Transverse colon (tissue), 4 donors: ENCODE measurements around the gene PLCB2. TPM values are rescaled to one million over a fixed set of nuclear protein-coding genes. Genes with fewer than 3 reads are reported as not detected.

ENCODE experiments used
- DNase-seq: peaks from one replicate; pipeline ENCODE4 v3.0.0-alpha.2; 2019
- H3K27ac ChIP-seq, 4 donors: fragments of 200-600 bp; sonication (generic); 2 replicates each; pipeline ENCODE4 v1.5.1; 2016 to 2018; ENCODE audit warnings: inconsistent platforms in 4 of 4
- H3K27me3 ChIP-seq: fragments of 200-600 bp; sonication (generic); 2 replicates; pipeline ENCODE4 v1.5.1; 2017; ENCODE audit warnings: inconsistent platforms
- H3K36me3 ChIP-seq, 4 donors: fragments of 200-600 bp; sonication (generic); 2 replicates each; pipeline ENCODE4 v1.5.1; 2017 to 2019; ENCODE audit warnings: inconsistent platforms in 4 of 4
- H3K4me1 ChIP-seq, 4 donors: fragments of 200-600 bp; sonication (generic); 2 replicates each; pipeline ENCODE4 v1.5.1; 2017 to 2020; ENCODE audit warnings: inconsistent platforms in 4 of 4
- H3K4me3 ChIP-seq, 4 donors: fragments of 200-600 bp; sonication (generic); 1 replicate in 1 of 4; 2 replicates in 3 of 4; pipeline versions ENCODE4 v1.5.1 to v1.6.1; 2017 to 2019; ENCODE audit warnings: inconsistent platforms in 4 of 4
- H3K9me3 ChIP-seq, 2 donors: fragments of 200-600 bp; sonication (generic); 2 replicates each; pipeline ENCODE4 v1.5.1; 2017 to 2019; ENCODE audit warnings: inconsistent platforms in 2 of 2
- EP300 ChIP-seq: sonication (generic); formaldehyde crosslinking; IDR thresholded peaks from one replicate; pipeline ENCODE4 v1.6.1; 2017; ENCODE audit warnings: antibody characterized with exemption, low read depth
- POLR2A ChIP-seq: fragments of 450-650 bp; IDR thresholded peaks from one replicate; pipeline ENCODE4 v1.6.1; 2016; ENCODE audit warnings: antibody characterized with exemption, mild to moderate bottlenecking, moderate library complexity
- POLR2AphosphoS5 ChIP-seq, 3 donors: sonication (generic); formaldehyde crosslinking; IDR thresholded peaks; one replicate each; pipeline ENCODE4 v1.6.1; 2016; ENCODE audit warnings: antibody characterized with exemption in 3 of 3
- WGBS, 2 donors: methylation state at CpG; one replicate each; pipeline ENCODE4 v1.1.5; 2018; ENCODE audit warnings: low coverage in 1 of 2; 5-methylcytosine and 5-hydroxymethylcytosine counted together
- in situ Hi-C, 4 donors: fragments of 200-750 bp; cut with MboI; loops; one replicate each; pipeline versions ENCODE4 v1.15.0 to v1.15.1; 2017; ENCODE audit warnings: low sequenced_read_pairs in 3 of 4, low pct_ligation_motif_present in 1 of 4, low pct_unique_long_range_greater_than_20kb in 1 of 4
- intact Hi-C: fragments of 100-400 bp; cut with DNase I; formaldehyde crosslinking; loops from one replicate; pipeline ENCODE4 v1.15.1; 2023; ENCODE audit warnings: low total_unique reads
- total RNA-seq, 4 donors: library from RNA; depleted of rRNA; stranded (reverse); fragments of >200 nt; gene quantifications; one replicate each; pipeline ENCODE4 v1.1.0, GENCODE V29; 2016
- TF ChIP-seq, protein P1 (sequence below), 5 experiments: fragments of 200-600 bp in 3 of 5; fragments of 450-650 bp in 2 of 5; sonication (generic) in 3 of 5; IDR thresholded peaks; 1 replicate in 2 of 5; 2 replicates in 3 of 5; pipeline ENCODE4 v1.5.1; 2016 to 2017; ENCODE audit warnings: antibody characterized with exemption in 5 of 5, inconsistent platforms in 3 of 5, mild to moderate bottlenecking in 2 of 5, moderate library complexity in 1 of 5

PLCB2 gene
- total RNA-seq, 4 donors from 2014 or later = 5.5 to 143 (median 12.0) TPM

DNA sequence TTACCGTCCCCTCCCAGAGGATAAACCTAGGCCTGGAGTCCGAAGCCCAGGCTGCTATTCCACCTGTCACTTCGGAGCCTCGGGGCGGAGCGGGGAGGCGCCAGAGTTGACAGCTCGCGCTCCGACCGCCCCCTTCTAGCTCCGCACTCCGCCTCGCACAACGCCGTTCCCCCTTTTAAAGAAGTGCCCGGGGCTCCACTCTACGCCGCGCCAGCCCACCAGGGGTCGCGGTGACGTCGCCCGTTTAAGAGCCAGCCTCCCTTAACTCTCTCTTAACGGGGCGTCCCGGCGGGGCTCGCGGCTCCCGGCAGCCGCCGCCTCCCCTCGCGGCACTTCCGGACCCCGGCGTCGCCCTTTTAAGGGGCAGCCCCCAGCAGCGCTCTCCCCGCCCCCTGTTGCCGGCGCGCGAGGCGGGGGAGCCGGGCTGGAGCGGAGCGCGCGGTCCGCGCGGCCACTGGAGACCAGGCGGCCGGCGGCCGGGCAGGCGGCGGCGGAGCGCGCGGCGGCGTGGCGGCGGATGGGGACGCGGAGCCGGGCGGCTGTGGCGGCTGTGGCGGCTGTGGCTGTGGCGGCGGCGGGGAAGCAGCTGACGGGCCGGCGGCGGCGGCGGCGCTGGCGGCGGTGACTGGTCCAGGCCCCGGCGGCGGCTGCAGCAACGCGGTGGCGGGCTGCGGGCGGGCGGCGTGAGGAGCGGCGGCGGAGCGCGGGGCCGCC is 15.7 kb upstream of the PLCB2 start, which contains the start of gene INAFM2:
TSS of gene INAFM2 (plus strand) at position 454 of the 714 bp plus-strand sequence. CDS start 364 bp downstream, outside the sequence.
- intact Hi-C loops = loop anchor here (1.0 to 10.0 kb wide), 2 partner anchors 17 to 219 kb away; partner anchors contain the start of genes BMF and CCDC9B
- Histone ChIP-seq H3K4me1 (peaks cover 0 to 43% (median 20%) of the 10 kb centered on the region in 4 donors), H3K4me3 (peak within 1 kb of the TSS; percentile 41 to 91 (median 78)), H3K9me3 (no peaks in the 10 kb centered on the region), H3K27ac (peak within 1 kb of the TSS; percentile 89 to 98 (median 96)), H3K36me3 (no peaks in the 10 kb centered on the region), H3K27me3 (no peaks in the 10 kb centered on the region)
- 0% methylated on average over 56 of the region's 103 CpGs; no CpG with 5 or more reads in 1 of the 2 donors for WGBS, 2 donors
- TF ChIP-seq, protein P1, sequence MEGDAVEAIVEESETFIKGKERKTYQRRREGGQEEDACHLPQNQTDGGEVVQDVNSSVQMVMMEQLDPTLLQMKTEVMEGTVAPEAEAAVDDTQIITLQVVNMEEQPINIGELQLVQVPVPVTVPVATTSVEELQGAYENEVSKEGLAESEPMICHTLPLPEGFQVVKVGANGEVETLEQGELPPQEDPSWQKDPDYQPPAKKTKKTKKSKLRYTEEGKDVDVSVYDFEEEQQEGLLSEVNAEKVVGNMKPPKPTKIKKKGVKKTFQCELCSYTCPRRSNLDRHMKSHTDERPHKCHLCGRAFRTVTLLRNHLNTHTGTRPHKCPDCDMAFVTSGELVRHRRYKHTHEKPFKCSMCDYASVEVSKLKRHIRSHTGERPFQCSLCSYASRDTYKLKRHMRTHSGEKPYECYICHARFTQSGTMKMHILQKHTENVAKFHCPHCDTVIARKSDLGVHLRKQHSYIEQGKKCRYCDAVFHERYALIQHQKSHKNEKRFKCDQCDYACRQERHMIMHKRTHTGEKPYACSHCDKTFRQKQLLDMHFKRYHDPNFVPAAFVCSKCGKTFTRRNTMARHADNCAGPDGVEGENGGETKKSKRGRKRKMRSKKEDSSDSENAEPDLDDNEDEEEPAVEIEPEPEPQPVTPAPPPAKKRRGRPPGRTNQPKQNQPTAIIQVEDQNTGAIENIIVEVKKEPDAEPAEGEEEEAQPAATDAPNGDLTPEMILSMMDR (IDR thresholded peaks at IDR 0.05) = peak; percentile 60 to 83 (median 75)
- TF ChIP-seq POLR2AphosphoS5 (IDR thresholded peaks at IDR 0.05) (peak; percentile 34 to 61 (median 40)), EP300 (peak; percentile 42), POLR2A (no peak)
- DNase-seq = peak; percentile 90
- in situ Hi-C loops = loop anchor here in 1 of 4 donors (25.0 kb wide), 1 partner anchor 89 kb away; the partner anchor contains the start of gene IVD

DNA sequence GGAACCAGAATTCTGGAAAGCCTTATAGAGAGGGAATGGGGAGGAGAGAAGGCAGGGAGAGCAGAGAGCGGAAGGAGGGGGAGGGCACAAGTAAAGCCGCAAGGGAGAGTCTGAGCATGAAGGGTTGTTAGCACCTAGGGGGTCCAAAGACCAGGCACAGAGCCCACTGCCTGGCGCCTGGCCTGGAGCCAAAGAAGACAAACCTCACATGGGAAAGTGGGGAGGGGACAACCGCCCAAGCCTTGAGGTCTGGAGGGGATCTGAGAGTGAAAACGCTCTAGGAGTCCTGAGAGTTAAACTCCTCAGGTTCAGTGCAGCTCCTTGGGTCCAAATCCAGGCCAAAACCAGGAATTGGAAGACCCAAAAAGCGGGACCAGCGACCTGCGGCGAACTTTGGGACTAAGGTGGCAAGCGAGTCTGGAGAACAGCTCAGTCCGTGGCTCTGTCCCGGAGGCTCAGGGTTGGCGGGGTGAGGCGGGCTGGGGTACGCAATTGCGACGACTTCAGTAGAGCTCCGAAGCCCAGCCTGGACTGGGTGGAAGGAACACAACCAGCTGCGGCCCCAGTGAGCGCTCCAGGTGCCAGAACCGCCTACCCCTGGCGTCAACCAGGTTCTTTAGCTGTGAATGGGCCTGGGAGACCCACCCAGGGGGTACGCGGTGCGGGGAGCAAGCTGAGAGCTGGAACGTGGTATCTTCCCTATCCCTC is 14.9 kb upstream of the PLCB2 start:
- Histone ChIP-seq H3K36me3 (no peaks in the 10 kb centered on the region), H3K4me3 (peak overlapping the region in 3 of 4 donors; percentile 73 to 91 (median 83)), H3K9me3 (no peaks in the 10 kb centered on the region), H3K27me3 (no peaks in the 10 kb centered on the region), H3K4me1 (peaks cover 0 to 36% (median 18%) of the 10 kb centered on the region in 4 donors), H3K27ac (peak overlapping the region; percentile 80 to 98 (median 90))
- DNase-seq = peak; percentile 16
- intact Hi-C loops = loop anchor here (1.0 to 10.0 kb wide), 2 partner anchors 18 to 218 kb away; partner anchors contain the start of genes BMF and CCDC9B
- 56% methylated on average over 13 to 22 of the region's 26 CpGs for WGBS, 2 donors
- in situ Hi-C loops = loop anchor here in 1 of 4 donors (25.0 kb wide), 1 partner anchor 90 kb away; the partner anchor contains the start of gene IVD
- TF ChIP-seq POLR2A (no peak), POLR2AphosphoS5 (IDR thresholded peaks at IDR 0.05) (peak in 1 of 3 donors; percentile 35)

DNA sequence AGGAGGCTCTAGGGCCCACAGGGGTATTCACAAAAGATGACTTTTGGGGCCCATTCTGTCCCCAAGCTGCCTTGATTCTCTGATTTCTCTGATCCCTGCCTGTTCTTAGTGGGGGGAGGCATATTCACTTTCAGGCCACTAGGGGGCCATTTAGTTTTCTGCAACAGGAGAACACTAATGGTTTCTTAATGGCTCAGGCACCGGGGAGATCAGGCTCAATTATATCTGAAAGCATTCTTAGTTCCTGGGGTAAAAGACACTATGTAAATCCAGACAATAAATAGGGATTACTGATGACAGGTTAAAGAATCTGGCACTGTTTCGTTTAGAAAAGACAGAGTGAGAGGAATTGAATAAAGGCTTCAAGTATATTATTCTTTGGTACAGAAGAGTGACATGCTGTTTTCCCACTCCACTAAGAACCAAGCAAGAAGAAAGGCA is 13.2 kb upstream of the PLCB2 start:
- TF ChIP-seq EP300 = no peak
- TF ChIP-seq, protein P1 (IDR thresholded peaks at IDR 0.05) = peak; percentile 84 to 96 (median 90)
- intact Hi-C loops = loop anchor here (1.0 to 10.0 kb wide), 2 partner anchors 38 to 216 kb away; partner anchors contain the start of gene BMF
- Histone ChIP-seq H3K27me3 (no peaks in the 10 kb centered on the region), H3K9me3 (no peaks in the 10 kb centered on the region), H3K27ac (peak overlapping the region; percentile 80 to 98 (median 90)), H3K36me3 (no peaks in the 10 kb centered on the region), H3K4me1 (peaks cover 0 to 27% (median 17%) of the 10 kb centered on the region in 4 donors), H3K4me3 (no peak overlapping the region)
- 0% methylated on average over 2 of the region's 2 CpGs; no CpG with 5 or more reads in 1 of the 2 donors for WGBS, 2 donors
- in situ Hi-C loops = loop anchor here in 1 of 4 donors (25.0 kb wide), 1 partner anchor 91 kb away; the partner anchor contains the start of gene IVD
- DNase-seq = peak; percentile 65

DNA sequence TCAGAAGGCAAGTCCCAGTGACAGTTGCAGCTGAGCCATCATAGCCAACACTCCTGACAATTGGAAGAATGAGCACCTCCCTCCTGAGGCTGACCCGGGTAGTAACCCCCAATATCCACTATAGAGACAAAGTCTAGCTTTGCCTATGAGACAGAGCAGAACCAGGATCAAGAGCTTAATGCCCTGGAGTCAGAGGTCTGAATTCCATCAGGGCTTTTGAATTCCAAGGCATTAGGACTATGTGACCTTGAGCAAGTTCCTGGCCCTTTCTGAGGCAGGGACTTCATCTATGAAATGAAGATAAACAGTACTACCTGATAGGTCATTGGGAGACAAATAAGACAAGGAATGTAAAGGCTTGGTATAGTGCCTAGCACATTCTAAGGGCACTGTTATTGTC is 12.7 kb upstream of the PLCB2 start:
- H3K4me3 ChIP-seq = no peak overlapping the region
- 100% methylated on average over 1 of the region's 1 CpG; no CpG with 5 or more reads in 1 of the 2 donors for WGBS, 2 donors
- H3K9me3 ChIP-seq = no peaks in the 10 kb centered on the region
- intact Hi-C loops (loop anchor here (10.0 kb wide), 1 partner anchor 216 kb away; the partner anchor contains the start of gene BMF), in situ Hi-C loops (loop anchor here in 1 of 4 donors (25.0 kb wide), 1 partner anchor 92 kb away; the partner anchor contains the start of gene IVD)
- TF ChIP-seq EP300 = no peak
- TF ChIP-seq, protein P1 (IDR thresholded peaks at IDR 0.05) = no peak
- no peak for TF ChIP-seq POLR2A
- H3K36me3 ChIP-seq = no peaks in the 10 kb centered on the region
- no peaks in the 10 kb centered on the region for H3K27me3 ChIP-seq
- DNase-seq = no peak
- H3K27ac ChIP-seq = no peak overlapping the region
- peaks cover 0 to 21% (median 17%) of the 10 kb centered on the region in 4 donors for H3K4me1 ChIP-seq
